ENCODE measurements around the gene GPR15LG. TPM values are rescaled to one million over a fixed set of nuclear protein-coding genes. Genes with fewer than 3 reads are reported as not detected.
"Not testable (repeated sequence)": the region's sequence is repeated elsewhere in the genome, so short reads cannot be mapped to it uniquely, and the experiment has no call there.

Gene GPR15LG
- under 1 TPM in 2 of 3 donors, not detected in 1; 0.36 to 0.76 TPM for polyA plus RNA-seq (ENCODE audit: insufficient read length in 3 of 3)

- DNase-seq (ENCODE audit: low read depth in 3 of 3, low spot score in 2 of 3) = no peak
Observed at GRCh38 chr10:84173501-84173929, at the start of gene GPR15LG. GPR15LG (plus strand) TSS chr10:84173801; CDS start chr10:84173852, 51 bp downstream.

DNA sequence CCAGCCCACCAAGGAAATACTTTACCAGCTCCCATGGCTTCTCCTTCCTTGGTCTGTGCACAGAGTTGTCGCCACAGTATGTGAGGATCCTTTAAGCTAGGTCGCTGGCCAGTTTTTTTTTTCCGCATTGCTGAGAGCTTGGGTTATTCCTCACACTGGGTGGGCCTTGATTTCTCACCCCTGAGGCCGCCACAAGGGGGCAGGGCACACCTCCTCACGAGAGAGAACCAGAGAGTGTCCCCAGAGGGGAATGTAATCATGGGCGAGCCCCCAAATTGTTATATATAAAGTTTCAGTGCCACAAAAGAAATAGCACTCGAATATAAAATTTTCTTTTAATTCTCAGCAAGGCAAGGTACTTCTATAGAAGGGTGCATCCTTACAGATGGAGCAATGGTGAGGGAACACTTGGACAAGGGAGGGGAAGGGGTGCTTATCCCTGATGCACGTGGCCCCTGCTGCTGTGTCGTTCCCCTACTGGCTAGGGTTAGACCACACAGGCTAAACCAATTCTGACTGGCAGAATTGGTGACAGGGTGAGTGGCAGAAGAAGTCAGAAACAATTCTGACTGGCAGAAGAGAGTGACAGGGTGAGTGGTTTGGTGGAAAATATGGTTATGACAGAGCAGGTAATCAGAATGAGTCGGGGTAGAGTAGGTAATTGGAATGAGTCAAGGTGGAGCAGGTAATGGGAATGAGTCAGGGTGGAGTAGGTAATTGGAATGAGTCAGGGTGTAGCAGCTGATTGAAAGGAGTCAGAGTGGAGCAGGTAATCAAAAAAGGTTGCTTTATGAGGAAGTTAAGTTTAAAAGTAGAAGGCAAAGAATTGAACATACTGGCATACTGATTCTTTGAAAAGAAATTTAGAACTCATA lies 47.5 kb upstream of the GPR15LG start:
- DNase-seq (ENCODE audit: low read depth in 3 of 3, low spot score in 2 of 3) = not testable (repeated sequence)

DNA sequence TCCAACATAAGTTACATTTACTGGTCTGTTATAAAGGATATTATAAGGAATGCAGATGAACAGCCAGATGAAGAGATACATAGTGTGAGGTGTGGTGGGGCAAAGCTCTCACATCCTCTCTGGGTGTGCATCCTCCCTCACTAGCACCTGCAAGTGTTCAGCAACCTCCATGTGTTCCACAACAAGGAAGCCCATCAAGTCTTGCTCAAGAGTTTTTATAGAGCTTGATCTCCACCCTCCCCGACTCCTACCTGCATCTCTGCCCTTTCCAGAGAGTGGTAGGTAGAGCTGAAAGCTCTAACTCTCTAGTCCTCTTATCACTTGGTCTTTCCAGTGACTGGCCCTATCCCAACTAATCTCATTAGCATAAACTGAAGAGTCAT lies 46.8 kb upstream of the GPR15LG start:
- DNase-seq (ENCODE audit: low read depth in 3 of 3, low spot score in 2 of 3) = no peak

- DNase-seq (ENCODE audit: low read depth in 3 of 3, low spot score in 2 of 3) = no peak
Observed at GRCh38 chr10:84135836-84136235, 37.8 kb upstream of the GPR15LG start.

DNA sequence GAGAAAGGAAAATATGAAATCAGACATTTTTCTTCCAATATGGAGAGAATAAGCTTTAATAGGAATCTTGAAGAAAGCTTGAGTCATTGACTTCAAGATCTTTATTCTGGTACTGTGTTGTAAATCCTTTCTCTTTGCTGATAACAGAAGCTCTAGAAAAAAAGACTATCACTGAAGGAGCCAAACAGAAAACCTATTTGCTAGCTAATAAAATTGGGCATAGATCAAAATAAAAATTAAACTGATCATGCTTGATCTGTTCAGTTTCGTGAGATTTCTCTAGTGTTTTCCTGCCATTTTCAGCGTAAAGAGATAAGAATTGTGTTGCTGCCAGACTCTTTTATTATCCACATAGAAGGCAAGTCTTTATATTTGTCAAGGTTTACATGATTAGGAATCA lies 35.8 kb upstream of the GPR15LG start:
- DNase-seq (ENCODE audit: low read depth in 3 of 3, low spot score in 2 of 3) = no peak

DNA sequence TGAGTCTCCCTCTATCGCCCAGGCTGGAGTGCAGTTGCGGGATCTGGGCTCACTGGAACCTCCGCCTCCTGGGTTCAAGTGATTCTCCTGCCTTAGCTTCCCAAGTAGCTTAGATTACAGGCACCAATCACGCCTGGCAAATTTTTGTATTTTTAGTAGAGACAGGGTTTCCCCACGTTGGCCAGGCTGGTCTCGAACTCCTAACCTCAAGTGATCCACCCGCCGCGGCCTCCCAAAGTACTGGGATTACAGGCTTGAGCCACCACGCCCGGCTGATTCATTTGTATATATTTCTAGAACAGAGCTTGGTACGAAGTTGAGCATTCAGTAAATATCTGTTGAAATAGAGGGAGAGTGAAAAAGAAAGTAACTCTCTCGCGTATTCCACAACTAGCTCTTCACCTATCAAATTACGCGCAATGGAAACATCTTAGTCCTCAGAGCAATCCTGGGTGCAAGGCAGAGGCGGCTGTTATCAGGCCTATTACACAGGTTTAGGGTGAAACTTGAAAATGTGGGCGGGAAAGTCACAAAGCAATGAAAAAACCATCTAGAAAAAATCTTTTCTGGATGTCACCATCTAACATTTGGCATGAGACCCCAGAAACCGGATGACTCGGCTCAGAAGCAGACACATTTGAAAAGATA lies 35.0 kb upstream of the GPR15LG start:
- no peak for DNase-seq (ENCODE audit: low read depth in 3 of 3, low spot score in 2 of 3)

DNA sequence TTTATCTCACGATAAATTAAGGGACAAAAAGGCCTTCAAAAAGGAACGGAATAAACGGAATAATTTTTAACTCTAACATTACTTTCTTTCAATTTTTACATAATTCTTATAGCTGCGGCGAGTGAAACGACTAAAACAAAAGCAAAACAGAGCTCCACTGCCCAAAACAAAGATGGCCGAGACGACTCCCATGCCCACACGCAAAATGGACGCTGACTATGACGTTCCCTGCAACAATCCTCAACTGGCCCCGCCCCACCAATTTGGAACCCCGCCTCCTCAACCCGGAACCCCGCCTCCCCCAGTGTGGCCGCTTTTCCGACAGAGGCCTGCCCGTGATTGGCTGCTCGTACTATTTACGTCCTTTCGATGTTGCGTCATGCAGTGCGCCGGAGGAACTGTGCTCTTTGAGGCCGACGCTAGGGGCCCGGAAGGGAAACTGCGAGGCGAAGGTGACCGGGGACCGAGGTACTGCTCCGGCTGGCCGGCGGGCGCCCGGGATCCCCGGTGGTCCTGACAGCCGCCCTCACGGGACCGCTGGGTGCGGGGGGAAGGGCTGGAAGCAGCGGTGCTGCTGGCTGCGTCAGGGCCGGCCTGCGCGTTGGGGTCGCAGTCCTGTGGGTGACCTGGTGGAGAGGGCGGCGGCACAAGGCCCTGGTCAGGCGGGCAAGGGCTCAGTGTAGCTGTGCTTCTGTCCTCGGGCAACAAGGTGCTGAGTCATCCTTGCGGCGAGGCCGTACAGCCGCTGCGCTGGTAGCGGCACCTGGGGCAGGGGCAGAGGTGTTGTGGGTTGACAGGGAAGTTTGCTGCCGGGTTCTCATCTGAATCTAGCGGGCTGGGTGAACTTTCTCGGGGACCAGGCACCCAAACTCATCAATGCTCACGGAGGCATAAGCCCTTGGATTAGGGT lies 34.2 kb upstream of the GPR15LG start, which contains the start of gene GHITM:
TSS of gene GHITM (plus strand) at position 384 of the 910 bp plus-strand sequence. CDS start 1,992 bp downstream, outside the sequence.
- DNase-seq (ENCODE audit: low read depth in 3 of 3, low spot score in 2 of 3) = peak; percentile 94 to 97 (median 97)

DNA sequence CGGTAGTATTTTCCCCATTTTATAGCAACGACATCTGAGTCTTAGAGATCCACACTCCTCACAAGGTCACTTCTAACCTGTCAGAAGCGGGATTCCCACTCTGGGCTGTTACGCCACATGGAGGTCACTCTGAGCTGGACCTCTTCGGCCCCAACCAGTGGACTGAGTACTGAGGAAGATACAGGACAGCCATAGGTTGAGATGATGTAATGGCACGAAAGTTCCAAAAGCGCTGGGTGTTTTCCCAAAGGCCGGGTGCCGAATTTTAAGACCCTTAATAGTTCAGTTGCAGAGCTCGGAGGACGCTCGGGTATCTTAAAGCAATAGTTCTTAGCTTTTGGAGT lies 33.6 kb upstream of the GPR15LG start:
- no peak for DNase-seq (ENCODE audit: low read depth in 3 of 3, low spot score in 2 of 3)

DNA sequence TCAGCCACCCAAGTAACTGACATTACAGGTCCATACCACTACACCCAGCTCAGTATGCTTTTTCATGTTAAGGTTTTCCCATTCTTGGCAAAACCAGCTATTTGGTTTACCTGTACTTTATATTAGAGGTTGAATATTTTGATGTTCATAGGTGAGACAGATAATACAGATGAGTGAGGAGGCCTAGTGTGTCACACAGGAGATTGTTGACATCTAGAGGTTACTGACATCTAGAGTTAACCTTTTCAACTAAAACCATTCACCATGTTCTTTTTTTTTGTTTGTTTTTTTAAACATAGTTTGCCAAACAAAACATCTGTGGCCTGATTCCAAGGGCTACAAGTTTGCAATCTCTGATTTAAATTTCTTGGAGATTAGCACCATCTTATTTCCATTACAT lies 26.3 kb upstream of the GPR15LG start:
- DNase-seq (ENCODE audit: low read depth in 3 of 3, low spot score in 2 of 3) = no peak

DNA sequence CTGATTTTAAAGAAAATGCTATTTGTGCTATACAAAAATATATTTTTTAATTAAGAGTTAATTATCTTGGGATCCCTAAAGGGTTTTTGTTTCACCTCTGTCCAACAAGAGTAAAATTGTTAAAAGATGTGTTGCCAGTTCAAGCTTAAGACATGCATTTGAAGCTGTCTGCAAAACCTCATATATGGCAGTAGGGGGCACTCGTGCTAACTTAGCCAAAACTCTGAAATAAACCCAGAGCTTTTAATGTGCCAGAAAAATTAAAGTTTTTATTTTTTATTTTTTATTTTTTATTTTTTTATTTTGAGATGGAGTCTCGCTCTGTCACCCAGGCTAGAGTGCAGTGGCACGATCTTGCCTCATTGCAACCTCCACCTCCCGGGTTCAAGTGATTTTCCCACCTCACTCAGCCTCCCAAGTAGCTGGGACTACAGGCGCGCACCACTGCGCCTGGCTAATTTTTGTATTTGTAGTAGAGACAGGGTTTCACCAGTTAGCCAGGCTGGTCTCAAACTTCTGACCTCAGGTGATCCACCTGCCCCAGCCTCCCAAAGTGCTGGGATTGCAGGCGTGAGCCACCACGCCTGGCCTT lies 25.5 kb upstream of the GPR15LG start:
- DNase-seq (ENCODE audit: low read depth in 3 of 3, low spot score in 2 of 3) = not testable (repeated sequence)

DNA sequence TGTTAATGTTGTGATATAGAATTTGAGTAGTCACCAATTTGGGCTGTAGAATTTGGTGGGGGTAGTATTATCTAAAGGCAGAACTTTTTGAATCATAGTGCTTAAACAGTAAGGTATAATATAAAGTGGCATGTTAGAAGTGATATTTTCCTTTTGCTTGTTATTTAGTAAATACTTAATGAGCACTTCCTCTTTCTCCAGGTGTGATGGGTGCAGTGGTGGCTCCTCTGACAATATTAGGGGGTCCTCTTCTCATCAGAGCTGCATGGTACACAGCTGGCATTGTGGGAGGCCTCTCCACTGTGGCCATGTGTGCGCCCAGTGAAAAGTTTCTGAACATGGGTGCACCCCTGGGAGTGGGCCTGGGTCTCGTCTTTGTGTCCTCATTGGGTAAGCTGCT lies 23.7 kb upstream of the GPR15LG start:
- DNase-seq (ENCODE audit: low read depth in 3 of 3, low spot score in 2 of 3) = no peak

- no peak for DNase-seq (ENCODE audit: low read depth in 3 of 3, low spot score in 2 of 3)
Observed at GRCh38 chr10:84152769-84153168, 20.8 kb upstream of the GPR15LG start.

- DNase-seq (ENCODE audit: low read depth in 3 of 3, low spot score in 2 of 3) = no peak
Observed at GRCh38 chr10:84155521-84155920, 18.1 kb upstream of the GPR15LG start.

DNA sequence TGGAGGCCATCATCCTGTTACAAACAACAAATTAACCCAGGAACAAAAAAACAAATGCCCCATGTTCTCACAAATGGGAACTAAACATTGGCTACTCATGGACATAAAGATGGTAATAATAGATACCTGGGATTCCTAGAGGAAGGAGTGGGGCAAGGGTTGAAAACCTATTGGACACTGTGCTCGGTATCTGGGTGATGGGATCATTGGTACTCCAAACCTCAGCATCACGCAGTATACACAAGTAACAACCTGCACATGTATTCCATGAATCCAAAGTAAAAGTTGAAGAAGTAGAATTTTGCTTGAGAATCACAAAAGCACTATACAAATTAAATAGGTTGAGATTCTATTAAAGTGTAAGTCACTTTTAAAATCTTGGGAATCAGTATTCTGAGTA lies 17.6 kb upstream of the GPR15LG start:
- no peak for DNase-seq (ENCODE audit: low read depth in 3 of 3, low spot score in 2 of 3)

DNA sequence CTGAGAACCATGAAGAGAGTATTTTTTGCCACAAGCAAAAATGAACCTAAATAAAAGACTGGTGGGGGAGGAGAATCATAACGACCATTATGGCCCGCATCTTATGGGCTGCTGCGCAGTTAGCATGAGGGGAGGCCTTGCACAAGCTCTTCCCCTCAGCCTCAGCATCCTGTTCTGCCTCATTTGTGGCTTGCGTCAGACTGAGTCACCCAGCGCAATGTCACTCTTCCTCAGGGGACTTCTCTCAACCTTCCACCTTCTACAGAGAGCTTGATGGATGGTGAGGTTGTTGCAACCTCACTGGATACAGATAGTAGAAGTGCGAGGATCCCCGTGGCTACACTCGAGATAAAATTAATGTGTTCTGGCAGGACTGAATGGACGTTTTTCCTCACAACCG lies 16.8 kb upstream of the GPR15LG start:
- no peak for DNase-seq (ENCODE audit: low read depth in 3 of 3, low spot score in 2 of 3)

- DNase-seq (ENCODE audit: low read depth in 3 of 3, low spot score in 2 of 3) = no peak
Observed at GRCh38 chr10:84158061-84158460, 15.5 kb upstream of the GPR15LG start.

DNA sequence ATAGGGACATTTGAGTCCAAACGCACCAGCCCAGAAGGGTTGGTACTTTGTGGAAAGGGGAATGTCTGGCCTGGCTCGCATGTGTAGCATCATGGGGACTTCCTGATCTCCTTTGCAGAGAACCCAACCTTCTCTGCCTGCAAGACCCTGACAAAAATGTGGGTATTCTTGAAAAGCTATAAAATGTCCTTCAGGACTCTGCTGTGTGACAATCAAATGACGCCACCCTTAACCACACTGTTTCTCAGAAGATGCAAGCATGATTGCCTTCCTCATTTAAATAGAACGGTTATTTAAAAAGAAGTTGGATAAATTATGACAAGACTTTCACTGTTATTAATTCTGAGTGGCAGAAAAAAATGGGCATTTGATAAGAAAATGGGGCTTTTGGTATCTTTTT lies 15.1 kb upstream of the GPR15LG start:
- no peak for DNase-seq (ENCODE audit: low read depth in 3 of 3, low spot score in 2 of 3)

GRCh38 chr10:84159076-84159685 lies 14.4 kb upstream of the GPR15LG start:
- DNase-seq (ENCODE audit: low read depth in 3 of 3, low spot score in 2 of 3) = no peak

- no peak for DNase-seq (ENCODE audit: low read depth in 3 of 3, low spot score in 2 of 3)
Observed at GRCh38 chr10:84160663-84161362, 12.8 kb upstream of the GPR15LG start.

Data from right renal cortex interstitium (tissue), 3 donors.